SJSA1 (cell line): ENCODE data around the gene CERS6. TPM values are rescaled to one million over a fixed set of nuclear protein-coding genes. Genes with fewer than 3 reads are reported as not detected.
"Not testable (repeated sequence)": the region's sequence is repeated elsewhere in the genome, so short reads cannot be mapped to it uniquely, and the experiment has no call there.

Source experiments
- DNase-seq, 2 experiments: peaks; one replicate each; pipeline ENCODE4 v3.0.0-alpha.2; 2015 to 2020; ENCODE audit warnings: low spot score in 2 of 2, low read depth in 1 of 2
- H3K27ac ChIP-seq: fragments of 250-450 bp; sonication (Bioruptor Pico); 2 replicates; pipeline ENCODE4 v1.5.1; 2020; ENCODE audit warnings: mild to moderate bottlenecking, moderate library complexity
- H3K27me3 ChIP-seq: fragments of 250-450 bp; sonication (Bioruptor Pico); replicated peaks from 2 replicates; pipeline ENCODE4 v1.5.1; 2020; ENCODE audit warnings: mild to moderate bottlenecking, moderate library complexity
- H3K36me3 ChIP-seq: fragments of 250-450 bp; sonication (Bioruptor Pico); 2 replicates; pipeline ENCODE4 v1.5.1; 2020; ENCODE audit warnings: mild to moderate bottlenecking
- H3K4me1 ChIP-seq: fragments of 250-450 bp; sonication (Bioruptor Pico); replicated peaks from 2 replicates; pipeline ENCODE4 v1.6.1; 2021; ENCODE audit warnings: mild to moderate bottlenecking
- H3K4me3 ChIP-seq: fragments of 250-450 bp; sonication (Bioruptor Pico); 2 replicates; pipeline ENCODE4 v1.5.1; 2020; ENCODE audit warnings: mild to moderate bottlenecking
- H3K9me3 ChIP-seq: fragments of 250-450 bp; sonication (Bioruptor Pico); replicated peaks from 2 replicates; pipeline ENCODE4 v1.5.1; 2020; ENCODE audit warnings: mild to moderate bottlenecking
- total RNA-seq: library from RNA; depleted of rRNA; stranded (reverse); fragments of >200 nt; shearing (Covaris generic); gene quantifications from 2 replicates; pipeline ENCODE4 v1.2.3, GENCODE V29; 2014

CERS6 gene
- total RNA-seq, 1 experiment from 2014 or later = 43.7 TPM

DNA sequence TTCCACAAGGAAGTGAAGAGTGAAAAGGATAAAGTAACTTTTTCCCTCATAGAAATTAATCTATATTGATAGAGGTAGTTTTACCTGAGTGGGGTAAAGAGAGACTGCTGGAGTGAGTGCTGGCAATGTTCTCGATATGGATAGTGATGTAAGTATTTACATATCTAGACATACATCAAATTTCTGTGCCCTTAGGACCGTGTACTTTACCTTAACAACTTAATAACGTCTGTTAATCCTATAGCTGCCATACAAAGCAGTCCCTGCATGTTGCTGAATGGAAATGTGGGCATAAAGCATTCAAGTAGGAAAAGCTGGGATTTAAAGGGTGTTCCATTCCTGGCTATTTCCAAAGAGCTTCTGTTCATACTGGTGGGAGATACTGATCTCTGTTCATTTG lies 184.0 kb downstream of the CERS6 start:
- no peak overlapping the region for H3K4me3 ChIP-seq
- no peak overlapping the region for H3K27ac ChIP-seq
- H3K9me3 ChIP-seq = no peaks in the 10 kb centered on the region
- no peak for DNase-seq
- no peaks in the 10 kb centered on the region for H3K27me3 ChIP-seq
- peaks cover 6% of the 10 kb centered on the region for H3K4me1 ChIP-seq
- no peaks in the 10 kb centered on the region for H3K36me3 ChIP-seq

DNA sequence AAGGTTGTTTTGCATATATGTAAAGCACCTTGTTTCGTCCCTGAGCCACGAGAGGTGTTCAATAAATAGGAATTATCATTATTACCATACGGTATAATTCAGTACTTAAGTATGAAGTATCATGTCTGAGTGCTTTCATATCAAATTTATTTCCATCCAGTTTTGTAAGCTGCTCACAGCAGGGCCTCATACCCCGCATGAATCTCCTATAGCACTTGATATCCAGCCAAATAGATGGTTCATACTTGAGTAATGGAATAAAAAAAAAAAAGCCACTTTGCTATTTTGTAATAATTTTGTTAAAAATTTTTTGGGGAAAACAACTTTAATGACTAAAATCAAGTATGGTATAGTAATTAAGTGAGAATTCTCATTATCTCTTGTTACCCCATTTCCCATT lies 185.6 kb downstream of the CERS6 start:
- Histone ChIP-seq H3K27ac (no peak overlapping the region), H3K4me3 (no peak overlapping the region), H3K27me3 (no peaks in the 10 kb centered on the region), H3K36me3 (no peaks in the 10 kb centered on the region), H3K4me1 (peaks cover 6% of the 10 kb centered on the region), H3K9me3 (no peaks in the 10 kb centered on the region)
- DNase-seq = no peak

DNA sequence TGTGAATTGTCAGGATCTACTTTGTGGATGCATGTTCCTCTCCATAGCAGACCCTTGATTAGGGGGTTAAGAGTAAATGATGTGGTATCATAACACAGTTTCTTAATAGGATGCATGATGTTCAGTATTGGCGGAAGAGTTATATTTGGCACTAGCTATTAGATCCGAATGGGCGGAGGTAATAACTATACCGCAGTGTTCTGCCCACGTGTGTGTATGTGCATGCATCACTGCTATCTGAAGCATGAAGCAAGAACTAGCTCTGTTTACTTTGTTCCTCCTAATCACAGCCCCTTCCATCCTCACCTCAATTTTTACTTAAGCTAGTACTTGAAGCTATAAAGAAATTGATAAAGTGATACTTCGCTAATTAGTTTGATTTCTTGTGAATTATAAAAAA lies 186.8 kb downstream of the CERS6 start:
- Histone ChIP-seq H3K27me3 (no peaks in the 10 kb centered on the region), H3K9me3 (no peaks in the 10 kb centered on the region), H3K27ac (no peak overlapping the region), H3K4me3 (no peak overlapping the region), H3K36me3 (no peaks in the 10 kb centered on the region), H3K4me1 (peaks cover 6% of the 10 kb centered on the region)
- DNase-seq = no peak

DNA sequence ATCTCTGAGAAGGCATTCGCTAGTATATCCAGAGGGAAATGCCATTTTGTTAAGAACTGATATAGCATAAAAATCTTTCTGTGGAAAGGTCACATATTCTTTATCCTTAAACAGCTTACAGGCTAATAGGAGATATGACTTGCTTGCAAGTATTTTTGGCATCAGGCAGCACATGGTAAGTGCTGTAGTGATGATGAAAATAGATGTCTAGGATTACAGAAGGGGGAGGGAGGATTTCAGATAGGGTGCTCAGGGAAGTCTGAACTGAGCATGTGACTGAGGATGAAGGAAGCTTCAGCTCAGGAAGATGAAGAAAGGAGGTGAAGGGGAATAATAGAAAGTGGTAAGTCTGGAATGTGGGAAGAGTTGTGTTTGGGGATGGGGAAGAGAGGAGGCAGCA lies 187.9 kb downstream of the CERS6 start:
- DNase-seq = no peak

DNA sequence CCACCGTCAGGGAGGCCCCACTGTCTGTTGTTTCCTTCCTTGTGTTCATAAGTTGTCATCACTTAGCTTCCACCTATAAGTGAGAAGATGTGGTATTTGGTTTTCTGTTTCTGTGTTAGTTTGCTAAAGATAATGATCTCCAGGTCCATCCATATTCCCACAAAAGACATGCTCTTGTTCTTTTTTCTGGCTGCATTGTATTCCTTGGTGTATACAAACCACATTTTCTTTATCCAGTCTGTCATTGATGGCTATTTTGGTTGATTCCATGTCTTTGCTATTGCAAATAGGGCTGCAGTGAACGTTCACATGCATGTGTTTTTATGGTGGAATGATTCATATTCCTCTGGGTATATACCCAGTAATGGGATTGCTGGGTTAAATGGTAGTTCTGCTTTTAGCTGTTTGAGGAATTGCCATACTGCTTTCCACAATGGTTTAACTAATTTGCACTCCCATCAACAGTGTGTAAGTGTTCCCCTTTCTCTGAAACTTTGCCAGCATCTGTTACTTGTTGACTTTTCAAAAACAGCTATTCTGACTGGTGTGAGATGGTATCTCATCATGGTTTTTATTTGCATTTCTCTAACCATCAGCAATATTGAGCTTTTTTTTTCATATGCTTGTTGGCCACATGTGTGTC lies 189.7 kb downstream of the CERS6 start:
- Histone ChIP-seq H3K4me3 (no peak overlapping the region), H3K9me3 (no peaks in the 10 kb centered on the region), H3K36me3 (no peaks in the 10 kb centered on the region), H3K27me3 (no peaks in the 10 kb centered on the region), H3K4me1 (no peaks in the 10 kb centered on the region), H3K27ac (no peak overlapping the region)
- no peak for DNase-seq

More for the DNA sequence above, 187.9 kb downstream of the CERS6 start:
- H3K27me3 ChIP-seq = no peaks in the 10 kb centered on the region
- no peak overlapping the region for H3K4me3 ChIP-seq
- H3K4me1 ChIP-seq = peaks cover 6% of the 10 kb centered on the region
- H3K9me3 ChIP-seq = no peaks in the 10 kb centered on the region
- H3K27ac ChIP-seq = no peak overlapping the region
- no peaks in the 10 kb centered on the region for H3K36me3 ChIP-seq

DNA sequence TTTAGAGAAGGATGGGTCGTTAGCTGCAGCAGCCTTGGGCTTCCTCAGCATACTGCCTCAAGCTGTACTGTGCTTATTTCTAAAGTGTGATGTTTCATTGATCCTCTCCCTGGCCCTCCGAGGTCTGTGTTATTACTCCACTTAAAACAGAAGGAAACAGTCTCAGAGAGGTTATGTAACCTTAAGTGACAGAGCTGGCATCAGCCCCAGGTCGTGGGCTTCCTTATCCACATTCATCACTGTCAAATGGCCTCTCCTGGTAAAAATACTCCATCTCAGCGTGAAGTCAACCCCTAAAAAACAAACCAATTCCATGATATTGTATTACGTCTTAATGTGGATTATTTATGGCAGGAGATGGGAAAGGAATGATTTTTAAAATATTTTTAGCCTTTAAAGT lies 193.0 kb downstream of the CERS6 start:
- no peak overlapping the region for H3K27ac ChIP-seq
- H3K4me3 ChIP-seq = no peak overlapping the region
- no peaks in the 10 kb centered on the region for H3K9me3 ChIP-seq
- no peaks in the 10 kb centered on the region for H3K4me1 ChIP-seq
- H3K27me3 ChIP-seq = no peaks in the 10 kb centered on the region
- no peak for DNase-seq
- H3K36me3 ChIP-seq = no peaks in the 10 kb centered on the region

DNA sequence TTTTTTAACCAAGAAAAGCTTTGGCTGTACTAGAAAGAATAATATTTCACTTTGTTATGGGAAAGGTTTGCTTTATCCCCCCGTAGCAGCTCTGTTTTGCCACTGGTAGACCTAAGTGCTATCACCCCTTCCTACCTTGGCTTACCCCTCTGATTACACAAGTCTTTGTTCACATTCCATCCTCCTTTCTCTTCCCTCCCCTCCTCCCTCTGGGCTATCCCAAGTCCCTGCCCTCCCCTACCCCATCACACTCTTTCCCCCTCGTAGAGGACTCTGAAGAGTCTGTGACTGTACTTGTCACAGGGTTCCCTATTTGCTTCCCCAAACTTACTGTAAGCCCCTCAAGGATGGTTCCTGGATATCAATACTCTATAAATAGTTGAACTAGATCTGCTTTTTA lies 193.5 kb downstream of the CERS6 start:
- H3K36me3 ChIP-seq = no peaks in the 10 kb centered on the region
- DNase-seq = no peak
- no peaks in the 10 kb centered on the region for H3K9me3 ChIP-seq
- no peaks in the 10 kb centered on the region for H3K4me1 ChIP-seq
- no peaks in the 10 kb centered on the region for H3K27me3 ChIP-seq
- no peak overlapping the region for H3K4me3 ChIP-seq
- no peak overlapping the region for H3K27ac ChIP-seq

DNA sequence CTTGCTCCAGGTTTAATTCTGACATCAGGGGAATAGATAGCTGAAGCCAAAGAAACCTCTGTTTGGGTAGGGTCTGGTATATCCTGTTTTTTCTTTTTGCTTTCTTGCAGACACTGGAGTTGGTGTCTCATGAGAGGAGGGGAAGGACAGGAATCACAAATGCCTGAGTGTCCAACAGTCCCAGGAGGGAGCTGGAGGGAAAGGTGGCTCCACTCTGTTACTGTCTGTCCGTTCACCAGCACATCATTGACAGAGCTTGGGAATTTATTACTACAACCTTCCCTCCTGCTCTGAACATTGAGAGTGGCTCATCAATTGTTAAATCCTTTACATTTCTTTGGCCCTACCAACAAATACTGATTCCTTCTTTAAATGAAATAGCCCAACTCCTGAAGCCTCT lies 194.1 kb downstream of the CERS6 start:
- DNase-seq = no peak
- Histone ChIP-seq H3K4me1 (no peaks in the 10 kb centered on the region), H3K36me3 (no peaks in the 10 kb centered on the region), H3K4me3 (no peak overlapping the region), H3K27me3 (no peaks in the 10 kb centered on the region), H3K9me3 (no peaks in the 10 kb centered on the region), H3K27ac (no peak overlapping the region)

DNA sequence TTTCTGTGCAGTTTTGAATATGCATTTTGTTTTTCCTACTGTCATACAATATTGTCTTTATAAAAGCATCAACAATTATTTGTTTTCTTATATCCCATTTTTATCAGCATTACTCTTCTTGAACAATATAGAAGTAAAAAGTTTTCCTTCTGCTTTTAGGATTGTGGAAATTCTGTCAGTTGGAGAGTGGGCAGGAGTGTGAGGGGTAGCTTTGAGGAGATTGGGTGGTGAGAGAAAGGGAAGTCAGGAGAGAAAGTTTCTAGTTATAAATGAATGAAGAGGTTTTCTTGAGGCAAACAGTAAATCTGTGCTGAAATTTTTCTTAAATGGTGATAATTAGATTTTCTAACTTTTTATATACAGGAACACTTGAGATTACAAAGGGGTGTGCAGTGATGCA lies 194.7 kb downstream of the CERS6 start:
- H3K4me3 ChIP-seq = no peak overlapping the region
- H3K36me3 ChIP-seq = no peaks in the 10 kb centered on the region
- no peaks in the 10 kb centered on the region for H3K9me3 ChIP-seq
- no peaks in the 10 kb centered on the region for H3K27me3 ChIP-seq
- no peak for DNase-seq
- no peaks in the 10 kb centered on the region for H3K4me1 ChIP-seq
- H3K27ac ChIP-seq = no peak overlapping the region

DNA sequence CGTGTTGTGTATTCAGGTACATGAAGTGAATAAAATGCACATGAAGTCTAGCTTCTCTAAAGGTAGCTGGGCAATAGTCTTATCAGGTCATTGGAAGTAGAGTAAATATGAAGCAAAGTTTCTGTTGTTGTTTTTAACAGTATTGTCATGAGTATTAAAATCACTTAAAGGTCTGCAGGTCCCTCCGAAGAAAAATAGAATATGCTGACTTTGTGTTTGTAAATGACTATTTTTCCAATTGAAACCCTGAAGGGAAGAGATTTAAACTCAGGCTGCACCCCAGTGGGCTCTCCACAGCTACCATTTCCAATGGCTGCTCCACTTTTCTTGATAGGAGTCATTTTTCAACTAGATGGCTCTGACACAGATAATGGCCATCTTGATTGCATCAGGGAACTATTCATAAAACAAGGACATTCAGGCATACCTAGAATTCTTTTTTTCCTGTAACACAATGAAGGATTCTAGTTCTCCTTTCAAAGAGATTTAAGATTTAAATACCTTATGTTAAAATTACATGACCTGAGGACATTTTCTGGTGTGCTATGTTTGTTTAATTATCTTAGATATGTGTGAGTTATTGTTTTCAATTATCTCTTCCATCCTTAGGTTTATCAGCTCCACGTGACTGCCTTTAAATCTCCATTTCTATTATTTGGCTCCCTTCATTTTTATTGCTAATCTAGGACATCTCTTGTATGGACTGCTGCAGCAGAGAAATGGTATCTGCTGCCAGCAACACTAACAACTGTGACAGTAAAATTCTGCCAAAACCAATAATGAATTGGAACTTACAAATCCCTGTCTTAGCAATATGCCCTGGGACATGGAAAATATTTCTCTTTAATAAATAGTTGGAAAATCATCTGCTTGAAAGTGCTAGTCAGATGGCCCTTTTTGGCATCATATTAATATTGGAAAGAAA lies 197.2 kb downstream of the CERS6 start:
- H3K9me3 ChIP-seq = no peaks in the 10 kb centered on the region
- H3K27me3 ChIP-seq = no peaks in the 10 kb centered on the region

DNA sequence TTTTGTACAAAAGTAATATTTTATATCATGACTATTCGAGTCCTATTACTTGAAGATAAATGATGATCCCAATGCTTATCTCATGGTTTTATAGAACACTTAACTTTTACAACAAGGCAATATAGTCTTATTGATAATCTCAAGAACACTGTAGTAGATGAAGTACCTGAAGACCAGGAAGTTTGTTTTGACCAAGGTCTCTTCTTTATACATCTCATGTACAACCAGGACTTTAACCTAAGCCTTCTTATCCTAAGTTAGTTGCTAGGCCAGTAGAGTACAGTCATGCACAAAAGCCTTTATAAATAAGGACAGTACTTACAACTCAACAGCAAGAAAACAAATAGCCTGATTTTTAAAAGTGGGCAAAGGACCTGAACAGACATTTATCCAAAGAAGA lies 198.6 kb downstream of the CERS6 start:
- Histone ChIP-seq H3K27me3 (no peaks in the 10 kb centered on the region), H3K4me1 (no peaks in the 10 kb centered on the region), H3K36me3 (no peaks in the 10 kb centered on the region), H3K9me3 (no peaks in the 10 kb centered on the region), H3K4me3 (no peak overlapping the region), H3K27ac (no peak overlapping the region)
- DNase-seq = no peak

More for the DNA sequence above, 197.2 kb downstream of the CERS6 start:
- H3K4me1 ChIP-seq = no peaks in the 10 kb centered on the region
- H3K27ac ChIP-seq = no peak overlapping the region
- H3K36me3 ChIP-seq = no peaks in the 10 kb centered on the region
- DNase-seq = no peak
- H3K4me3 ChIP-seq = no peak overlapping the region

DNA sequence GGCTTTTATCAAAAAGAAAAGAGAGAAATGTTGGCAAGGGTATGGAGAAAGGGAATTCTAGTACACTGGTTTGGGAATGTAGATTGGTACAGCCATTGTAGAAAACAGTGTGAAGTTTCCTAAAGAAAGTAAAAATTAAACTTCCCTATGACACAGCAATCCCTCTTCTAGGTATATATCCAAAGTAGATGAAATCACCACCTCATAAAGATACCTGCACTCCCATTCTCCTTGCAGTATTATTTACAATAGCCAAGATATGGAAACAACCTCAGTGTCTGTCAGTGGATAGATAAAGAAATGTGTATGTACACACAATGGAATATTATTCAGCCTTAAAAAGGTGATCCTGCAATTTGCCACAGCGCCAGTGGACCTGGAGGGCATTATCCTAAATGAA lies 199.1 kb downstream of the CERS6 start:
- Histone ChIP-seq H3K27ac (no peak overlapping the region), H3K36me3 (no peaks in the 10 kb centered on the region), H3K9me3 (no peaks in the 10 kb centered on the region), H3K27me3 (no peaks in the 10 kb centered on the region), H3K4me3 (no peak overlapping the region), H3K4me1 (no peaks in the 10 kb centered on the region)
- no peak for DNase-seq

DNA sequence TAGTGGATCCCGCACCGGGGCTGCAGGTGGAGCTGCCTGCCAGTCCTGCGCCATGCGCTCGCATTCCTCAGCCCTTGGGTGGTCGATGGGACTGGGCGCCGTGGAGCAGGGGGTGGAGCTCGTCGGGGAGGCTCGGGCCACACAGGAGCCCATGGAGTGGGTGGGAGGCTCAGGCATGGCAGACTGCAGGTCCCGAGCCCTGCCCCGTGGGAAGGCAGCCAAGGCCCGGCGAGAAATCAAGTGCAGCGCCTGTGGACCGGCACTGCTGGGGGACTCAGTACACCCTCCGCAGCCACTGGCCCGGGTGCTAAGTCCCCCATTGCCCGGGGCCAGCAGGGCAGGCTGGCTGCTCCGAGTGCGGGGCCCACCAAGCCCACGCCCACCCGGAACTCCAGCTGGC lies 201.3 kb downstream of the CERS6 start:
- H3K27me3 ChIP-seq, H3K4me1 ChIP-seq, H3K4me3 ChIP-seq, H3K9me3 ChIP-seq, DNase-seq, H3K36me3 ChIP-seq, H3K27ac ChIP-seq: not testable (repeated sequence)

DNA sequence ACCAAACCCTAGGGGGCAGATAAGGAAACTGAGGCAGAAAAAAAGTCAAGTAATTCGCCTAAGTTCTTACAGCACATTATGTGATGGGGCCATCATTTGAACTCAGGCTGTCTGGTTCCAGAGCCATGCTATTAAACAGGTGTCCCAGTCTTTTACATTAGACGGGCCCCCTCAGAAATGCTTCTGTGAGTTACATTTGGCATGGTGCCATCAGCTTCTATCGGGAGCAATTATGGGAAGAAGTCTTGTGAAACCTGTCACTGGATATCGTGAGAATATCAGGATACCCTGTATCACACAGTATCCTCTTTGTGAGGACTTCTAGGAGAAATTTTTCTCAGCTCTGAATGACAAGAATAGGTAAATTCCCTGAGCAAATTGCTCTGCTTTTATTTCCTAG lies 202.6 kb downstream of the CERS6 start:
- no peaks in the 10 kb centered on the region for H3K9me3 ChIP-seq

More for the DNA sequence above, 202.6 kb downstream of the CERS6 start:
- no peaks in the 10 kb centered on the region for H3K4me1 ChIP-seq
- no peak for DNase-seq
- no peaks in the 10 kb centered on the region for H3K27me3 ChIP-seq
- H3K4me3 ChIP-seq = no peak overlapping the region
- H3K27ac ChIP-seq = no peak overlapping the region
- H3K36me3 ChIP-seq = no peaks in the 10 kb centered on the region
